ENCODE measurements around the gene BAD. TPM values are rescaled to one million over a fixed set of nuclear protein-coding genes. Genes with fewer than 3 reads are reported as not detected.

Gene BAD
- total and polyA plus RNA-seq, 2 of the 13 experiments (the other 11 are each of a cell fraction or from before 2014, with no cell fraction given) = 17.9 to 28.5 TPM

DNA sequence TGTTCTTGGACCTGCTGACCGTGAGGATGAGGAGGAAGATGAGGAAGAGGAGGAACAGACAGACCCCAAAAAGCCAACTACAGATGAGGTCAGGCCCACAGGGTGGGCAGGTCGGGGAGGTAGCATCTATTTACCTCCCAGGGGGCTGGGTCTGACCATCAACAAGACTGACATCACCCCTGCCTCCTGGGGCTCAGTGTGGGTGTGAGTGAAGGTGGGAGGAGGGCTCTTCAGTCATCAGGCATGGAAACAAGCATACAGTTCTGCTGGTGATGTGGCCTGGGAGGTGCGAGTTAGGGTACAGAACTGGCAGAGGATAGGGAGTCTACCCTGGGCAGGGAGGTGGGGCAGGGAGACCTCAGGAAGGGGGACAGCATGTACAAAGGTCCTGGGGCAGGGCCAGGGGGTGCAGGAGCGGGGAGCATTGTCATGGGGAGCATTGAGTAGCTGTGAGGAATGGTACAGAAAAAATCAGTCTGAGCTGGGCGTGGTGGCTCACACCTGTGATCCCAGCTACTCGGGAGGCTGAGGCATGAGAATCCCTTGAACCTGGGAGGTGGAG, 24.2 kb downstream of the BAD start:
- DNase-seq (ENCODE audit: low spot score) (no peak), FAIRE-seq (no peak), ATAC-seq (no peak)
- WGBS (ENCODE audit: low lambda C conversion rate) = 98% methylated on average over 6 of the region's 6 CpGs
- intact Hi-C loops (cut with micrococcal nuclease; ENCODE audit: unreplicated experiment) = no loop called here
- Histone ChIP-seq H3K27me3 (ENCODE audit: control insufficient read depth in 1 of 2, insufficient read depth in 2 of 2, low read length in 2 of 2) (no peaks in the 10 kb centered on the region), H3K79me2 (ENCODE audit: insufficient read depth, low read length) (no peaks in the 10 kb centered on the region), H3K4me2 (ENCODE audit: low read depth, low read length) (no peak overlapping the region), H4K20me1 (ENCODE audit: insufficient read depth, low read length) (no peaks in the 10 kb centered on the region), H3K36me3 (replicated peaks in 1 of 2; ENCODE audit: control insufficient read depth in 1 of 2, insufficient read depth in 2 of 2, low read length in 2 of 2) (peaks cover 14 to 45% of the 10 kb centered on the region in 2 experiments; a peak in 4 of 5 replicates), H3K9me3 (ENCODE audit: low read length) (no peaks in the 10 kb centered on the region), H3K9ac (ENCODE audit: insufficient read depth, low read depth, low read length) (no peak overlapping the region), H3K27ac (ENCODE audit: extremely low read length, insufficient read depth, low read length) (no peak overlapping the region), H3K4me1 (ENCODE audit: insufficient read depth, low read length) (no peaks in the 10 kb centered on the region), H3K4me3 (replicated peaks in 1 of 3; ENCODE audit: insufficient read depth in 1 of 3, low read depth in 2 of 3, low read length in 3 of 3) (no peak overlapping the region), H2AFZ (ENCODE audit: low read length) (no peak overlapping the region)
- ChIA-PET POLR2A (interaction anchor here (0.9 kb wide), 1 partner anchor 9 kb away, joined by 3 read pairs; no protein-coding TSS in a partner anchor), CTCF (ENCODE audit: low intra/inter-chr PET ratio, low total read pairs) (no interaction called here)
- TF ChIP-seq FOXK2 (IDR thresholded peaks at IDR 0.05) (no peak), ZMYM3 (CRISPR knock-in tag; IDR thresholded peaks at IDR 0.05) (no peak), KLF12 (CRISPR knock-in tag; IDR thresholded peaks at IDR 0.05; ENCODE audit: borderline replicate concordance) (no peak), ZNF629 (CRISPR knock-in tag; conservative IDR thresholded peaks at IDR 0.05) (no peak), ZNF674 (CRISPR knock-in tag; IDR thresholded peaks at IDR 0.05; ENCODE audit: low read depth) (no peak), ZNF10 (CRISPR knock-in tag; IDR thresholded peaks at IDR 0.05; ENCODE audit: borderline replicate concordance, low read depth) (no peak)
- TF ChIP-seq, protein P1, sequence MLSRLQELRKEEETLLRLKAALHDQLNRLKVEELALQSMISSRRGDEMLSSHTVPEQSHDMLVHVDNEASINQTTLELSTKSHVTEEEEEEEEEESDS (CRISPR knock-in tag; IDR thresholded peaks at IDR 0.05; ENCODE audit: borderline replicate concordance) = no peak
- TF ChIP-seq, protein P2, sequence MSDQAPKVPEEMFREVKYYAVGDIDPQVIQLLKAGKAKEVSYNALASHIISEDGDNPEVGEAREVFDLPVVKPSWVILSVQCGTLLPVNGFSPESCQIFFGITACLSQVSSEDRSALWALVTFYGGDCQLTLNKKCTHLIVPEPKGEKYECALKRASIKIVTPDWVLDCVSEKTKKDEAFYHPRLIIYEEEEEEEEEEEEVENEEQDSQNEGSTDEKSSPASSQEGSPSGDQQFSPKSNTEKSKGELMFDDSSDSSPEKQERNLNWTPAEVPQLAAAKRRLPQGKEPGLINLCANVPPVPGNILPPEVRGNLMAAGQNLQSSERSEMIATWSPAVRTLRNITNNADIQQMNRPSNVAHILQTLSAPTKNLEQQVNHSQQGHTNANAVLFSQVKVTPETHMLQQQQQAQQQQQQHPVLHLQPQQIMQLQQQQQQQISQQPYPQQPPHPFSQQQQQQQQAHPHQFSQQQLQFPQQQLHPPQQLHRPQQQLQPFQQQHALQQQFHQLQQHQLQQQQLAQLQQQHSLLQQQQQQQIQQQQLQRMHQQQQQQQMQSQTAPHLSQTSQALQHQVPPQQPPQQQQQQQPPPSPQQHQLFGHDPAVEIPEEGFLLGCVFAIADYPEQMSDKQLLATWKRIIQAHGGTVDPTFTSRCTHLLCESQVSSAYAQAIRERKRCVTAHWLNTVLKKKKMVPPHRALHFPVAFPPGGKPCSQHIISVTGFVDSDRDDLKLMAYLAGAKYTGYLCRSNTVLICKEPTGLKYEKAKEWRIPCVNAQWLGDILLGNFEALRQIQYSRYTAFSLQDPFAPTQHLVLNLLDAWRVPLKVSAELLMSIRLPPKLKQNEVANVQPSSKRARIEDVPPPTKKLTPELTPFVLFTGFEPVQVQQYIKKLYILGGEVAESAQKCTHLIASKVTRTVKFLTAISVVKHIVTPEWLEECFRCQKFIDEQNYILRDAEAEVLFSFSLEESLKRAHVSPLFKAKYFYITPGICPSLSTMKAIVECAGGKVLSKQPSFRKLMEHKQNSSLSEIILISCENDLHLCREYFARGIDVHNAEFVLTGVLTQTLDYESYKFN (CRISPR knock-in tag; conservative IDR thresholded peaks at IDR 0.05) = no peak
- TF ChIP-seq, protein P3, sequence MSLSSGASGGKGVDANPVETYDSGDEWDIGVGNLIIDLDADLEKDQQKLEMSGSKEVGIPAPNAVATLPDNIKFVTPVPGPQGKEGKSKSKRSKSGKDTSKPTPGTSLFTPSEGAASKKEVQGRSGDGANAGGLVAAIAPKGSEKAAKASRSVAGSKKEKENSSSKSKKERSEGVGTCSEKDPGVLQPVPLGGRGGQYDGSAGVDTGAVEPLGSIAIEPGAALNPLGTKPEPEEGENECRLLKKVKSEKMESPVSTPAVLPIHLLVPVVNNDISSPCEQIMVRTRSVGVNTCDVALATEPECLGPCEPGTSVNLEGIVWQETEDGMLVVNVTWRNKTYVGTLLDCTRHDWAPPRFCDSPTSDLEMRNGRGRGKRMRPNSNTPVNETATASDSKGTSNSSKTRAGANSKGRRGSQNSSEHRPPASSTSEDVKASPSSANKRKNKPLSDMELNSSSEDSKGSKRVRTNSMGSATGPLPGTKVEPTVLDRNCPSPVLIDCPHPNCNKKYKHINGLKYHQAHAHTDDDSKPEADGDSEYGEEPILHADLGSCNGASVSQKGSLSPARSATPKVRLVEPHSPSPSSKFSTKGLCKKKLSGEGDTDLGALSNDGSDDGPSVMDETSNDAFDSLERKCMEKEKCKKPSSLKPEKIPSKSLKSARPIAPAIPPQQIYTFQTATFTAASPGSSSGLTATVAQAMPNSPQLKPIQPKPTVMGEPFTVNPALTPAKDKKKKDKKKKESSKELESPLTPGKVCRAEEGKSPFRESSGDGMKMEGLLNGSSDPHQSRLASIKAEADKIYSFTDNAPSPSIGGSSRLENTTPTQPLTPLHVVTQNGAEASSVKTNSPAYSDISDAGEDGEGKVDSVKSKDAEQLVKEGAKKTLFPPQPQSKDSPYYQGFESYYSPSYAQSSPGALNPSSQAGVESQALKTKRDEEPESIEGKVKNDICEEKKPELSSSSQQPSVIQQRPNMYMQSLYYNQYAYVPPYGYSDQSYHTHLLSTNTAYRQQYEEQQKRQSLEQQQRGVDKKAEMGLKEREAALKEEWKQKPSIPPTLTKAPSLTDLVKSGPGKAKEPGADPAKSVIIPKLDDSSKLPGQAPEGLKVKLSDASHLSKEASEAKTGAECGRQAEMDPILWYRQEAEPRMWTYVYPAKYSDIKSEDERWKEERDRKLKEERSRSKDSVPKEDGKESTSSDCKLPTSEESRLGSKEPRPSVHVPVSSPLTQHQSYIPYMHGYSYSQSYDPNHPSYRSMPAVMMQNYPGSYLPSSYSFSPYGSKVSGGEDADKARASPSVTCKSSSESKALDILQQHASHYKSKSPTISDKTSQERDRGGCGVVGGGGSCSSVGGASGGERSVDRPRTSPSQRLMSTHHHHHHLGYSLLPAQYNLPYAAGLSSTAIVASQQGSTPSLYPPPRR (CRISPR knock-in tag; IDR thresholded peaks at IDR 0.05; ENCODE audit: borderline replicate concordance) = no peak
- BruUV-seq (replicated peaks) = no TSS peak
- in situ Hi-C loops (cut with HindIII; ENCODE audit: extremely low pct_ligation_motif_present, low pct_unique_long_range_greater_than_20kb) = no loop called here
